ENCODE data around the gene SLIT2. TPM values are rescaled to one million over a fixed set of nuclear protein-coding genes. Genes with fewer than 3 reads are reported as not detected.
A peak's percentile ranks its signal among the peaks of the same experiment; 100 is the strongest.

The SLIT2 gene
- total RNA-seq, 3 donors from 2014 or later = 15.7 to 20.3 (median 15.8) TPM

- intact Hi-C loops (cut with DNase I; ENCODE audit: low total_unique reads) = no loop called here
- Histone ChIP-seq H3K27me3 (no peaks in the 10 kb centered on the region), H3K4me1 (no peaks in the 10 kb centered on the region), H3K4me3 (no peak overlapping the region), H3K9me3 (no peaks in the 10 kb centered on the region), H3K27ac (no peak overlapping the region), H3K36me3 (no peaks in the 10 kb centered on the region)
- no peak for DNase-seq (ENCODE audit: low spot score in 2 of 2)
- TF ChIP-seq POLR2AphosphoS5 (IDR thresholded peaks at IDR 0.05) (no peak), POLR2A (IDR thresholded peaks at IDR 0.05) (no peak), CTCF (IDR thresholded peaks at IDR 0.05) (no peak)
Observed at GRCh38 chr4:20237894-20238537, 13.7 kb upstream of the SLIT2 start.

- DNase-seq (ENCODE audit: low spot score in 2 of 2) = no peak
- intact Hi-C loops (cut with DNase I; ENCODE audit: low total_unique reads) = no loop called here
- TF ChIP-seq POLR2A (IDR thresholded peaks at IDR 0.05) (no peak), CTCF (IDR thresholded peaks at IDR 0.05) (peak; percentile 46 to 55 (median 50))
- Histone ChIP-seq H3K27me3 (peaks cover 0 to 5% of the 10 kb centered on the region in 2 donors), H3K4me3 (no peak overlapping the region), H3K9me3 (no peaks in the 10 kb centered on the region), H3K36me3 (no peaks in the 10 kb centered on the region), H3K27ac (no peak overlapping the region), H3K4me1 (no peaks in the 10 kb centered on the region)
Observed at GRCh38 chr4:20248155-20248558, 3.5 kb upstream of the SLIT2 start.

GRCh38 chr4:20249333-20249732 lies 2.4 kb upstream of the SLIT2 start:
- peaks cover 0 to 4% of the 10 kb centered on the region in 2 donors for H3K4me1 ChIP-seq
- TF ChIP-seq POLR2AphosphoS5 (IDR thresholded peaks at IDR 0.05) (no peak), CTCF (IDR thresholded peaks at IDR 0.05) (peak in 2 of 3 donors; percentile 13 to 19), POLR2A (IDR thresholded peaks at IDR 0.05) (no peak)
- no peak overlapping the region for H3K27ac ChIP-seq
- H3K4me3 ChIP-seq = no peak overlapping the region
- intact Hi-C loops (cut with DNase I; ENCODE audit: low total_unique reads) = no loop called here
- no peak for DNase-seq (ENCODE audit: low spot score in 2 of 2)
- peaks cover 0 to 16% of the 10 kb centered on the region in 2 donors for H3K27me3 ChIP-seq
- no peaks in the 10 kb centered on the region for H3K9me3 ChIP-seq
- no peaks in the 10 kb centered on the region for H3K36me3 ChIP-seq

GRCh38 chr4:20251031-20251795 lies 492 bp upstream of the SLIT2 start:
- H3K9me3 ChIP-seq = no peaks in the 10 kb centered on the region
- intact Hi-C loops (cut with DNase I; ENCODE audit: low total_unique reads) = no loop called here
- DNase-seq (ENCODE audit: low spot score in 2 of 2) = no peak
- peaks cover 0 to 4% of the 10 kb centered on the region in 2 donors for H3K4me1 ChIP-seq
- H3K4me3 ChIP-seq = peak overlapping the region; percentile 65 to 73 (median 66)
- TF ChIP-seq POLR2AphosphoS5 (IDR thresholded peaks at IDR 0.05) (no peak), CTCF (IDR thresholded peaks at IDR 0.05) (no peak), POLR2A (IDR thresholded peaks at IDR 0.05) (no peak)
- no peaks in the 10 kb centered on the region for H3K36me3 ChIP-seq
- peaks cover 0 to 34% of the 10 kb centered on the region in 2 donors for H3K27me3 ChIP-seq
- H3K27ac ChIP-seq = peak overlapping the region; percentile 29 to 54

GRCh38 chr4:20252656-20253282 lies 1.1 kb downstream of the SLIT2 start:
- intact Hi-C loops (cut with DNase I; ENCODE audit: low total_unique reads) = no loop called here
- peak overlapping the region; percentile 65 to 73 (median 66) for H3K4me3 ChIP-seq
- peaks cover 0 to 4% of the 10 kb centered on the region in 2 donors for H3K4me1 ChIP-seq
- H3K27me3 ChIP-seq = peaks cover 0 to 44% of the 10 kb centered on the region in 2 donors
- peak overlapping the region in 1 of 2 donors; percentile 76 for H3K27ac ChIP-seq
- H3K36me3 ChIP-seq = no peaks in the 10 kb centered on the region
- no peak for TF ChIP-seq POLR2AphosphoS5 (IDR thresholded peaks at IDR 0.05)
- TF ChIP-seq CTCF (IDR thresholded peaks at IDR 0.05) = no peak
- peak in 1 of 2 donors; percentile 51 for DNase-seq (ENCODE audit: low spot score in 2 of 2)
- H3K9me3 ChIP-seq = no peaks in the 10 kb centered on the region
